Stimulated activated CD4-positive, alpha-beta T cell treated with anti-CD3 and anti-CD28 coated beads, Interleukin-12 subunit alpha, Interleukin-12 subunit beta, amount 100 ng/mL, for 48 hours (primary cell): ENCODE results near the gene PALB2.

Experiments used
- DNase-seq, 3 donors: peaks; one replicate each; pipeline ENCODE4 v3.0.0-alpha.2; 2020; ENCODE audit warnings: low read depth in 2 of 3, low spot score in 1 of 3

PALB2 gene

DNA sequence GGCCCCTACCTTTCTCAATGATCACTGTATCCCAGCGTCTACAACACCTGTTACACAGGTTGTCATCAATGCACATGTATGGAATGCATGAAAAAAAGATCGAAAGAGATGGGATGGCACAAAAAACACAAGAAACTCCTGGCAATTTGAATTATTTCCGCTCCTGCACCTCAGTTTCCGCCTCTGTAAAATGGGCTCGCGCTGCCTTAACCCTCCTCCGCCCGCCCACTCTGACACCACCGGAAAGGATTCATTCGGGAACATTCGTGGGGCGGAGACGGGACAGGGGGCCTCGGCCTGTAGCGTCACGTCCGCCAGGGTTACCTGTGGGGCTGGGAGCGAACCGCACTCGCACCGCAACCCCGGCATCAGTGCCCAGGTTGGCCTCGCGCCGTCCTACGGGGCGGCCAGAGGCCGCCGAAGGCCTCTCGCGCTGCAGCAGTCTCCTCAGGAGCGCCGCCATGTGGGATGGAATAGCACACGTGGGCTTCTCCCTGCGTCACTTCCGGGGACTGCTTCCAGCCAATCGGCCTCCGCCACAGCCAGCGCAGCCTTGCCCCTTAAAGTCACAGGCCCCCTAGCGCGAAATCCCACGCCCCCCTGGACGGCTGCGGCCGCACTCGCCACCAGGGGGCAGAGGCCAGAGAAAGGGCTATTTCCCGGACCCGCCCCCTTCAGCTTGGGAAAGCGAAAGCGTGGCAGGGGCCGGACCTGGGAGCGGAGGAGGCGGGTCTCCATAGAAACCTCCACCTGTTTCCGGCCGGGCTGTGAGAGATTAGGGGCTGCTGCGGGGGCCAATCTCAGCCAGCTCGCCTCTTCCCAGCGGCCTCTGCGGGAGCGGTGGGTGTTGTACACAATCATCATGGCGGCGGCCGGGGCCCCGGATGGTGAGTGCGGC lies 84.0 kb downstream of the PALB2 start, which contains the start of the genes EARS2 and UBFD1:
EARS2 (minus strand) TSS at position 470 of the 898 bp plus-strand sequence; CDS start at position 463, 7 bp downstream.
UBFD1 (plus strand) TSS at position 847 of the 898 bp plus-strand sequence; CDS start at position 863, 16 bp downstream.
- peak; percentile 97 to 99 (median 98) for DNase-seq

DNA sequence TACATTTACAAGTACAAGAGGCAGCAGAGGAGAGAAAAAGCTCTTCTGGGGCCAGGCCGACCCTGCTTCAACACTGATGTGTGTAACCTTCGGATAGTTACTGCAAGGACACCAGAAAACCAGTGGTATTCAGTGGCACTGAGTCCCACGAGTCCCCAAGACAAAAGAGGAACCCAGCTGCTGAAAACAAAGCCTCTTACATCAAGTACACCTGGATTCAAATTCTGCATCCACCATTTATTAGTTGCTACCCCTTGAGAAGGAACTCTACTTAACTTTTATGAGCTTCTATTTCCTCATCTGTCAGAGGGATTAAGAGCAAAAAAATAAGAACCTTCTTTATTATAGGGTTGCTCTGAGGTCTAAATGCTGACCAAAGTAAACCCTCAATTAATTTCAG lies 86.6 kb downstream of the PALB2 start:
- no peak for DNase-seq
